Measurements from ENCODE around the gene ODAD4. TPM values are rescaled to one million over a fixed set of nuclear protein-coding genes. Genes with fewer than 3 reads are reported as not detected.
A peak's percentile ranks its signal among the peaks of the same experiment; 100 is the strongest.
"Not testable (repeated sequence)": the region's sequence is repeated elsewhere in the genome, so short reads cannot be mapped to it uniquely, and the experiment has no call there.

Gene ODAD4
- total RNA-seq, 2 donors from 2014 or later: 1.1 to 2.2 TPM

DNA sequence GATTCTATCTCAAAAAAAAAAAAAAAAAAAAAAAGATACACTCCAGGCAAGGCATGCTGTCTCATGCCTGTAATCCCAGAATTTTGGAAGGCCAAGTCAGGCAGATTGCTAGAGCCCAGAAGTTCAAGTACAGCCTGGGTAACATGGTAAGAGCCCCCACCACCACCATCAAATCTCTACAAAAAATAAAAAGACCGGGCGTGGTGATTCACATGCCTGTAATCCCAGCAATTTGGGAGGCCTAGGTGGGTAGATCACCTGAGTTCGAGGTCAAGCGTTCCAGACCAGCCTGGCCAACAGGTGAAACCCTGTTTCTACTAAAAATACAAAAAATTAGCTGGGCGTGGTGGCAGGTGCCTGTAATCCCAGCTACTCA, 9.8 kb upstream of the ODAD4 start:
- DNase-seq (ENCODE audit: low spot score) (no peak), ATAC-seq (ENCODE audit: insufficient number of reproducible peaks, low FRiP score, low read depth) (no peak)
- TF ChIP-seq, protein P1, sequence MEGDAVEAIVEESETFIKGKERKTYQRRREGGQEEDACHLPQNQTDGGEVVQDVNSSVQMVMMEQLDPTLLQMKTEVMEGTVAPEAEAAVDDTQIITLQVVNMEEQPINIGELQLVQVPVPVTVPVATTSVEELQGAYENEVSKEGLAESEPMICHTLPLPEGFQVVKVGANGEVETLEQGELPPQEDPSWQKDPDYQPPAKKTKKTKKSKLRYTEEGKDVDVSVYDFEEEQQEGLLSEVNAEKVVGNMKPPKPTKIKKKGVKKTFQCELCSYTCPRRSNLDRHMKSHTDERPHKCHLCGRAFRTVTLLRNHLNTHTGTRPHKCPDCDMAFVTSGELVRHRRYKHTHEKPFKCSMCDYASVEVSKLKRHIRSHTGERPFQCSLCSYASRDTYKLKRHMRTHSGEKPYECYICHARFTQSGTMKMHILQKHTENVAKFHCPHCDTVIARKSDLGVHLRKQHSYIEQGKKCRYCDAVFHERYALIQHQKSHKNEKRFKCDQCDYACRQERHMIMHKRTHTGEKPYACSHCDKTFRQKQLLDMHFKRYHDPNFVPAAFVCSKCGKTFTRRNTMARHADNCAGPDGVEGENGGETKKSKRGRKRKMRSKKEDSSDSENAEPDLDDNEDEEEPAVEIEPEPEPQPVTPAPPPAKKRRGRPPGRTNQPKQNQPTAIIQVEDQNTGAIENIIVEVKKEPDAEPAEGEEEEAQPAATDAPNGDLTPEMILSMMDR (IDR thresholded peaks at IDR 0.05): no peak
- Histone ChIP-seq H3K9me3 (no peaks in the 10 kb centered on the region), H3K36me3 (no peaks in the 10 kb centered on the region), H3K27me3 (replicated peaks; ENCODE audit: insufficient read depth) (no peaks in the 10 kb centered on the region), H3K27ac (no peak overlapping the region), H3K4me3 (no peak overlapping the region), H3K4me1 (ENCODE audit: control insufficient read depth in 1 of 2, low read depth in 2 of 2) (peaks cover 6 to 20% of the 10 kb centered on the region in 2 donors)

DNA sequence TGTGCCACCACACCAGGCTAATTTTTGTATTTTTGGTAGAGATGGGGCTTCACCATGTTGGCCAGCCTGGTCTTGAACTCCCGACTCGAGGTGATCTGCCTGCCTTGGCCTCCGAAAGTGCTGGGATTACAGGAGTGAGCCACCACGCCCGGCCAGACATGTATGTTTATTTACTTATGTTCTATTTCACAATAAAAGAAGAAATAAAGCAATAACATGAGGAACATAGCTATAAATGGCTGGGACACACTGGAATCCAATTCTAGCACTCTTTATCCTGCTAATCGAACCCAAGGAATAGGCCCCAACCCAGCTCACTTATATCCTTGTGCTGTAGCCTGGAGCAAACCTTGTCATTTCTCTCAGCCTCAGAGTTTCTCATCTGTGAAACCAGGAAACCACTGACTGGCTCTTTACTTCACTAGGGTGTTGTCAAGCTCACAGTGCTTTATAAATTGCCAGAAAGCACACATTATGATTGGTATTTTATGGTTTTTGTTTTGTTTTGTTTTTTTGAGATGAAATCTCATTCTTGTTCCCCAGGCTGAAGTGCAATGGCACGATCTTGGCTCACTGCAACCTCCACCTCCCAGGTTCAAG, 4.3 kb upstream of the ODAD4 start:
- Histone ChIP-seq H3K27me3 (replicated peaks; ENCODE audit: insufficient read depth) (no peaks in the 10 kb centered on the region), H3K4me1 (ENCODE audit: control insufficient read depth in 1 of 2, low read depth in 2 of 2) (peaks cover 0 to 8% of the 10 kb centered on the region in 2 donors), H3K36me3 (no peaks in the 10 kb centered on the region), H3K9me3 (no peaks in the 10 kb centered on the region), H3K4me3 (no peak overlapping the region), H3K27ac (no peak overlapping the region)
- TF ChIP-seq, protein P1 (IDR thresholded peaks at IDR 0.05): no peak
- DNase-seq (ENCODE audit: low spot score) (no peak), ATAC-seq (ENCODE audit: insufficient number of reproducible peaks, low FRiP score, low read depth) (no peak)

DNA sequence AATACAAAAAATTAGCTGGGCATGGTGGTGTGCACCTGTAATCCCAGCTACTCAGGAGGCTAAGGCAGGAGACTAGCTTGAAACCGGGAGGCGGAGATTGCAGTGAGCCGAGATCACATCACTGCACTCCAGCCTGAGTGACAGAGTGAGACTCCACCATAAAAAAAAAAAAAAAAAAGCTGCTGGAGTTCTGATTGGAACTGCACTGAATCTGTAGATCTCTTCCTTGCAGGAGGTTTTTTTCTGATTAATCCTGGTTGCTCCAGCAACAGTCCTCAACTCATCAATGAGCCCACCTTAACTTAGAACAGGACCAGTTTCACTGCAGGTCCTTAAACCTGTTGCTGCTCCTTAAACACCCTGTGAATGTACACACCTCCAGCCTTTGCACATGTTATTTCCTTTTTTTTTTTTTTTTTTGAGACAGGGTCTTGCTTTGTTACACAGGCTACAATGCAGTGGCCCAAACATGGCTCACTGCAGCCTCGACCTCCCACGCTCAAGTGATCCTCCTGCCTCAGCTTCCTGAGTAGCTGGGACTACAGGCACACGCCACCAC, 1.6 kb upstream of the ODAD4 start:
- ATAC-seq (ENCODE audit: insufficient number of reproducible peaks, low FRiP score, low read depth) (no peak), DNase-seq (ENCODE audit: low spot score) (no peak)
- TF ChIP-seq, protein P1 (IDR thresholded peaks at IDR 0.05): no peak
- Histone ChIP-seq H3K36me3 (no peaks in the 10 kb centered on the region), H3K9me3 (no peaks in the 10 kb centered on the region), H3K4me3 (no peak overlapping the region), H3K27ac (no peak overlapping the region), H3K4me1 (ENCODE audit: control insufficient read depth in 1 of 2, low read depth in 2 of 2) (peaks cover 0 to 8% of the 10 kb centered on the region in 2 donors), H3K27me3 (replicated peaks; ENCODE audit: insufficient read depth) (no peaks in the 10 kb centered on the region)

DNA sequence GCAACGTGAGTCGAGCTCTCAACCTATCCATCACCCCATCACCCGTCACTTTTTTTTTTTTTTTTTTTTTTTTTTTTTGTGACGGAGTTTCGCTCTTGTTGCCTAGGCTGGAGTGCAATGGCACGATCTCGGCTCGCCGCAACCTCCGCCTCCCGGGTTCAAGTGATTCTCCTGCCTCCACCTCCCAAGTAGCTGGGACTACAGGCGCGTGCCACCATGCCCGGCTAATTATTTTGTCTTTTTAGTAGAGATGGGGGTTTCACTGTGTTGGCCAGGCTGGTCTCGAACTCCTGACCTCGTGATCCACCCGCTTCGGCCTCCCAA, 378 bp downstream of the ODAD4 start:
- not testable (repeated sequence) for H3K36me3 ChIP-seq; H3K27me3 ChIP-seq (replicated peaks; ENCODE audit: insufficient read depth); H3K9me3 ChIP-seq; H3K4me1 ChIP-seq (ENCODE audit: control insufficient read depth in 1 of 2, low read depth in 2 of 2); DNase-seq (ENCODE audit: low spot score); ATAC-seq (ENCODE audit: insufficient number of reproducible peaks, low FRiP score, low read depth)
- Histone ChIP-seq H3K4me3 (peak overlapping the region; percentile 75), H3K27ac (peak overlapping the region; percentile 77 to 83)

DNA sequence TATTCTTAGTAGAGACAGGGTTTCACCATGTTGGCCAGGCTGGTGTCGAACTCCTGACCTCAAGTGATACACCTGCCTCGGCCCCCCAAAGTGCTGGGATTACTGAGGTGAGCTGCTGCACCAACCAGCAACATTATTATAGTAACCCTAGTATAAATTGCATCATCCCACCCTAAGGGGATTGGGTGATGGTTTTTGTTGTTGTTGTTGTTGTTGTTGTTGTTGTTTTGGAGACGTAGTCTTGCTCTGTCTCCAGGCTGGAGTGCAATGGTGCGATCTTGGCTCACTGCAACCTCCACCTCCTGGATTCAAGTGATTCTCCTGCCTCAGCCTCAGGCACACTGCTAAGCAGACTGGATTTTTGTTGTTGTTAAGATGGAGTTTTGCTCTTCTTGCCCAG, 1.3 kb downstream of the ODAD4 start:
- DNase-seq (ENCODE audit: low spot score); H3K27ac ChIP-seq; H3K4me1 ChIP-seq (ENCODE audit: control insufficient read depth in 1 of 2, low read depth in 2 of 2); H3K9me3 ChIP-seq; H3K27me3 ChIP-seq (replicated peaks; ENCODE audit: insufficient read depth); ATAC-seq (ENCODE audit: insufficient number of reproducible peaks, low FRiP score, low read depth); H3K4me3 ChIP-seq; H3K36me3 ChIP-seq: not testable (repeated sequence)

DNA sequence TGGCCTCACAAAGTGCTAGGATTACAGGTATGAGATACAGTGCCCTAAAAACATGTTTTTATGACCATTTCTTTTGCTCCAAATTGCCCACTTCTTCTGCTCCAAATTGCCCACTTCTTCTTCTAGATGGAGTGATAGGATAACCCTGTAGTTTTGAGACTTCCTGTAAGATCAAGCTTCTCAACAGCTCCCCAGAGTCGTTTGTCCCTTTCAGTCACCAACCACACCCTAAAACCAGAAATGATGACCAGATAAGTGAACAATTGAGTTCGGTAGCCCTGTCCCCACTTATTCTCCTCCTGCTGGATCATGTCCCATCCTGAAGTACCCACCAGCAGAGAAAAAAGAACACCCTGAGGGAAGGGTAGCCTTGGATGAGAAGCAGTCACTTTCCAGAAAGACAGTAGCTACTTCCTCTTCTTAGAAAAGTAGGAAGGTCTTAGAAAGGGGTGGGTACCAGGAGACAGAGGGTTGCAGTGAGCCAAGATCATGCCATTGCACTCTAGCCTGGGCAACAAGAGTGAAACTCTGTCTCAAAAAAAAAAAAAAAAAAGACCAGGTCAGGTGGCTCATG, 2.5 kb downstream of the ODAD4 start:
- ATAC-seq (ENCODE audit: insufficient number of reproducible peaks, low FRiP score, low read depth): no peak
- Histone ChIP-seq H3K27ac (no peak overlapping the region), H3K9me3 (no peaks in the 10 kb centered on the region), H3K36me3 (no peaks in the 10 kb centered on the region), H3K27me3 (replicated peaks; ENCODE audit: insufficient read depth) (no peaks in the 10 kb centered on the region), H3K4me1 (ENCODE audit: control insufficient read depth in 1 of 2, low read depth in 2 of 2) (peaks cover 0 to 8% of the 10 kb centered on the region in 2 donors), H3K4me3 (no peak overlapping the region)
- TF ChIP-seq, protein P1 (IDR thresholded peaks at IDR 0.05): no peak
- DNase-seq (ENCODE audit: low spot score): no peak

Measured in thoracic aorta (tissue), 2 donors.